ENCODE data around the gene SSC5D.
"Not testable (repeated sequence)": the region's sequence is repeated elsewhere in the genome, so short reads cannot be mapped to it uniquely, and the experiment has no call there.

SSC5D gene

GRCh38 chr19:55486043-55486970 is 1.9 kb upstream of the SSC5D start:
- in situ Hi-C loops (cut with MboI; ENCODE audit: low sequenced_read_pairs), result no loop called here

GRCh38 chr19:55486971-55487923 is 989 bp upstream of the SSC5D start:
- in situ Hi-C loops (cut with MboI; ENCODE audit: low sequenced_read_pairs), result no loop called here

- in situ Hi-C loops (cut with MboI; ENCODE audit: low sequenced_read_pairs), result no loop called here
Observed at GRCh38 chr19:55488986-55489710, 912 bp downstream of the SSC5D start.

GRCh38 chr19:55489711-55490477 is 1.7 kb downstream of the SSC5D start:
- in situ Hi-C loops (cut with MboI; ENCODE audit: low sequenced_read_pairs), result no loop called here

GRCh38 chr19:55490478-55491432 is 2.5 kb downstream of the SSC5D start:
- in situ Hi-C loops (cut with MboI; ENCODE audit: low sequenced_read_pairs), result no loop called here

GRCh38 chr19:55491546-55492360 is 3.5 kb downstream of the SSC5D start:
- in situ Hi-C loops (cut with MboI; ENCODE audit: low sequenced_read_pairs), result no loop called here

GRCh38 chr19:55492362-55492944 is 4.2 kb downstream of the SSC5D start:
- in situ Hi-C loops (cut with MboI; ENCODE audit: low sequenced_read_pairs), result no loop called here

- in situ Hi-C loops (cut with MboI; ENCODE audit: low sequenced_read_pairs), result no loop called here
Observed at GRCh38 chr19:55493052-55493644, 4.9 kb downstream of the SSC5D start.

GRCh38 chr19:55493645-55494171 is 5.5 kb downstream of the SSC5D start:
- in situ Hi-C loops (cut with MboI; ENCODE audit: low sequenced_read_pairs), result no loop called here

- in situ Hi-C loops (cut with MboI; ENCODE audit: low sequenced_read_pairs), result no loop called here
Observed at GRCh38 chr19:55494172-55494761, 6.0 kb downstream of the SSC5D start.

GRCh38 chr19:55495646-55496349 is 7.6 kb downstream of the SSC5D start:
- in situ Hi-C loops (cut with MboI; ENCODE audit: low sequenced_read_pairs), result no loop called here

- in situ Hi-C loops (cut with MboI; ENCODE audit: low sequenced_read_pairs), result not testable (repeated sequence)
Observed at GRCh38 chr19:55496820-55497219, 8.6 kb downstream of the SSC5D start.

GRCh38 chr19:55497763-55498162 is 9.5 kb downstream of the SSC5D start:
- in situ Hi-C loops (cut with MboI; ENCODE audit: low sequenced_read_pairs), result no loop called here

GRCh38 chr19:55498246-55498840 is 10.1 kb downstream of the SSC5D start:
- in situ Hi-C loops (cut with MboI; ENCODE audit: low sequenced_read_pairs), result no loop called here

GRCh38 chr19:55500368-55500952 is 12.2 kb downstream of the SSC5D start:
- in situ Hi-C loops (cut with MboI; ENCODE audit: low sequenced_read_pairs), result no loop called here

Measured in HL-60/S4 treated with phorbol 12-myristate 13-acetate at 8.2 ng/mL for 4 days and 3 days (cell line).